IPS-18a (cell line): ENCODE data around the gene JARID2.
"Not testable (repeated sequence)": the region's sequence is repeated elsewhere in the genome, so short reads cannot be mapped to it uniquely, and the experiment has no call there.

Experiments
- H3K27ac ChIP-seq: one replicate; pipeline ENCODE4 v1.5.1; 2013; ENCODE audit warnings: low read length
- H3K27me3 ChIP-seq: one replicate; pipeline ENCODE4 v1.6.1; 2013; ENCODE audit warnings: mild to moderate bottlenecking, low read length; ENCODE audit not compliant: control insufficient read depth, insufficient read depth
- H3K36me3 ChIP-seq: one replicate; pipeline ENCODE4 v1.6.1; 2013; ENCODE audit warnings: low read depth, low read length; ENCODE audit not compliant: control insufficient read depth
- H3K4me1 ChIP-seq: one replicate; pipeline ENCODE4 v1.6.1; 2013; ENCODE audit warnings: low read depth, low read length; ENCODE audit not compliant: control insufficient read depth
- H3K4me3 ChIP-seq: one replicate; pipeline ENCODE4 v1.5.1; 2013; ENCODE audit warnings: low read length
- H3K9ac ChIP-seq: one replicate; pipeline ENCODE4 v1.6.1; 2013; ENCODE audit warnings: mild to moderate bottlenecking, low read length, moderate library complexity
- H3K9me3 ChIP-seq: one replicate; pipeline ENCODE4 v1.6.1; 2013; ENCODE audit warnings: low read depth, low read length; ENCODE audit not compliant: control insufficient read depth

JARID2 gene

GRCh38 chr6:15412767-15413166 is 166.9 kb downstream of the JARID2 start:
- Histone ChIP-seq H3K9ac (no peak overlapping the region), H3K4me3 (no peak overlapping the region), H3K36me3 (peaks cover 25% of the 10 kb centered on the region), H3K27me3 (no peaks in the 10 kb centered on the region), H3K9me3 (no peaks in the 10 kb centered on the region), H3K27ac (no peak overlapping the region), H3K4me1 (peaks cover 40% of the 10 kb centered on the region)

GRCh38 chr6:15413466-15414234 is 167.8 kb downstream of the JARID2 start:
- no peaks in the 10 kb centered on the region for H3K27me3 ChIP-seq
- no peak overlapping the region for H3K9ac ChIP-seq
- H3K9me3 ChIP-seq: no peaks in the 10 kb centered on the region
- H3K27ac ChIP-seq: no peak overlapping the region
- H3K36me3 ChIP-seq: peaks cover 25% of the 10 kb centered on the region
- H3K4me1 ChIP-seq: peaks cover 39% of the 10 kb centered on the region
- no peak overlapping the region for H3K4me3 ChIP-seq

- Histone ChIP-seq H3K9ac (no peak overlapping the region), H3K27ac (no peak overlapping the region), H3K9me3 (peaks cover under 1% of the 10 kb centered on the region), H3K4me3 (no peak overlapping the region), H3K36me3 (peaks cover 25% of the 10 kb centered on the region), H3K4me1 (peaks cover 34% of the 10 kb centered on the region), H3K27me3 (no peaks in the 10 kb centered on the region)
Observed at GRCh38 chr6:15414235-15414612, 168.4 kb downstream of the JARID2 start.

- not testable (repeated sequence) for H3K4me3 ChIP-seq, H3K9ac ChIP-seq, H3K27ac ChIP-seq, H3K27me3 ChIP-seq, H3K9me3 ChIP-seq
- H3K36me3 ChIP-seq: peaks cover 21% of the 10 kb centered on the region
- peaks cover 26% of the 10 kb centered on the region for H3K4me1 ChIP-seq
Observed at GRCh38 chr6:15415622-15416021, 169.8 kb downstream of the JARID2 start.

GRCh38 chr6:15416932-15417509 is 171.2 kb downstream of the JARID2 start:
- Histone ChIP-seq H3K9ac (no peak overlapping the region), H3K27ac (no peak overlapping the region), H3K36me3 (peaks cover 16% of the 10 kb centered on the region), H3K27me3 (no peaks in the 10 kb centered on the region), H3K4me3 (no peak overlapping the region), H3K4me1 (peaks cover 30% of the 10 kb centered on the region), H3K9me3 (peaks cover 5% of the 10 kb centered on the region)

GRCh38 chr6:15417811-15418210 is 171.9 kb downstream of the JARID2 start:
- H3K27me3 ChIP-seq: no peaks in the 10 kb centered on the region
- peaks cover 5% of the 10 kb centered on the region for H3K9me3 ChIP-seq
- no peak overlapping the region for H3K9ac ChIP-seq
- H3K4me3 ChIP-seq: no peak overlapping the region
- no peak overlapping the region for H3K27ac ChIP-seq
- peaks cover 16% of the 10 kb centered on the region for H3K36me3 ChIP-seq
- H3K4me1 ChIP-seq: peaks cover 29% of the 10 kb centered on the region

GRCh38 chr6:15419493-15419892 is 173.6 kb downstream of the JARID2 start:
- peaks cover 20% of the 10 kb centered on the region for H3K4me1 ChIP-seq
- peaks cover 5% of the 10 kb centered on the region for H3K9me3 ChIP-seq
- H3K27me3 ChIP-seq: no peaks in the 10 kb centered on the region
- no peak overlapping the region for H3K9ac ChIP-seq
- peaks cover 7% of the 10 kb centered on the region for H3K36me3 ChIP-seq
- no peak overlapping the region for H3K27ac ChIP-seq
- no peak overlapping the region for H3K4me3 ChIP-seq

- peaks cover 5% of the 10 kb centered on the region for H3K9me3 ChIP-seq
- H3K27me3 ChIP-seq: no peaks in the 10 kb centered on the region
- H3K9ac ChIP-seq: no peak overlapping the region
- no peak overlapping the region for H3K27ac ChIP-seq
- no peak overlapping the region for H3K4me3 ChIP-seq
- H3K4me1 ChIP-seq: peaks cover 34% of the 10 kb centered on the region
- H3K36me3 ChIP-seq: peaks cover 7% of the 10 kb centered on the region
Observed at GRCh38 chr6:15420959-15421438, 175.1 kb downstream of the JARID2 start.

GRCh38 chr6:15421945-15422733 is 176.3 kb downstream of the JARID2 start:
- Histone ChIP-seq H3K36me3 (peaks cover 2% of the 10 kb centered on the region), H3K27ac (no peak overlapping the region), H3K9me3 (peaks cover 5% of the 10 kb centered on the region), H3K4me1 (peaks cover 46% of the 10 kb centered on the region), H3K4me3 (no peak overlapping the region), H3K9ac (no peak overlapping the region), H3K27me3 (no peaks in the 10 kb centered on the region)

- Histone ChIP-seq H3K4me1 (peaks cover 54% of the 10 kb centered on the region), H3K27me3 (no peaks in the 10 kb centered on the region)
Observed at GRCh38 chr6:15423286-15423993, 177.6 kb downstream of the JARID2 start.

GRCh38 chr6:15425947-15426346 is 180.1 kb downstream of the JARID2 start:
- no peak overlapping the region for H3K9ac ChIP-seq
- H3K4me3 ChIP-seq: no peak overlapping the region
- H3K36me3 ChIP-seq: no peaks in the 10 kb centered on the region
- H3K27ac ChIP-seq: no peak overlapping the region
- peaks cover 66% of the 10 kb centered on the region for H3K4me1 ChIP-seq
- H3K9me3 ChIP-seq: no peaks in the 10 kb centered on the region
- no peaks in the 10 kb centered on the region for H3K27me3 ChIP-seq

More at GRCh38 chr6:15423286-15423993, 177.6 kb downstream of the JARID2 start:
- Histone ChIP-seq H3K4me3 (no peak overlapping the region), H3K9ac (no peak overlapping the region), H3K27ac (no peak overlapping the region), H3K36me3 (no peaks in the 10 kb centered on the region), H3K9me3 (peaks cover 5% of the 10 kb centered on the region)
